Effector memory CD8-positive, alpha-beta T cell (primary cell): ENCODE measurements around the gene GTF2F2.

Experiments
- ATAC-seq: fragments of 150-1000 bp; cut with Tn5 transposase; replicated peaks from 2 replicates; pipeline ENCODE4 v1.10.0; 2021; ENCODE audit warnings: mild to moderate bottlenecking, moderate library complexity
- DNase-seq, 3 experiments: peaks; one replicate each; pipeline ENCODE4 v3.0.0; 2021
- H3K27ac Mint-ChIP-seq, 2 donors: one replicate each; pipeline ENCODE4 v1.8.0; 2022; ENCODE audit warnings: mild to moderate bottlenecking in 2 of 2, mixed read lengths in 2 of 2, moderate library complexity in 2 of 2
- H3K27me3 Mint-ChIP-seq, 2 donors: one replicate each; pipeline ENCODE4 v1.8.0; 2022; ENCODE audit warnings: mixed read lengths in 2 of 2
- H3K36me3 Mint-ChIP-seq: one replicate; pipeline ENCODE4 v1.8.0; 2022; ENCODE audit warnings: mild to moderate bottlenecking, moderate library complexity, mixed read lengths; ENCODE audit not compliant: insufficient read depth
- H3K4me1 Mint-ChIP-seq, 2 donors: one replicate each; pipeline ENCODE4 v1.8.0; 2022; ENCODE audit warnings: low read depth in 2 of 2, mixed read lengths in 2 of 2
- H3K4me3 Mint-ChIP-seq, 2 donors: one replicate each; pipeline ENCODE4 v1.8.0; 2022; ENCODE audit warnings: mild to moderate bottlenecking in 2 of 2, mixed read lengths in 2 of 2, moderate library complexity in 2 of 2
- H3K9me3 Mint-ChIP-seq, 2 donors: one replicate each; pipeline ENCODE4 v1.8.0; 2022; ENCODE audit warnings: mixed read lengths in 2 of 2

GTF2F2 gene

GRCh38 chr13:45302507-45302906, 182.2 kb downstream of the GTF2F2 start:
- Mint-ChIP-seq H3K9me3 (no peaks in the 10 kb centered on the region), H3K27me3 (peaks cover 18 to 36% of the 10 kb centered on the region in 2 donors), H3K4me1 (peaks cover 16 to 22% of the 10 kb centered on the region in 2 donors), H3K4me3 (no peak overlapping the region), H3K27ac (no peak overlapping the region), H3K36me3 (no peaks in the 10 kb centered on the region)
- no peak for DNase-seq
- no peak for ATAC-seq

GRCh38 chr13:45303026-45303425, 182.7 kb downstream of the GTF2F2 start:
- ATAC-seq (no peak), DNase-seq (no peak)
- Mint-ChIP-seq H3K4me3 (no peak overlapping the region), H3K4me1 (peaks cover 11 to 17% of the 10 kb centered on the region in 2 donors), H3K9me3 (no peaks in the 10 kb centered on the region), H3K36me3 (no peaks in the 10 kb centered on the region), H3K27ac (no peak overlapping the region), H3K27me3 (peaks cover 18 to 38% of the 10 kb centered on the region in 2 donors)

DNA sequence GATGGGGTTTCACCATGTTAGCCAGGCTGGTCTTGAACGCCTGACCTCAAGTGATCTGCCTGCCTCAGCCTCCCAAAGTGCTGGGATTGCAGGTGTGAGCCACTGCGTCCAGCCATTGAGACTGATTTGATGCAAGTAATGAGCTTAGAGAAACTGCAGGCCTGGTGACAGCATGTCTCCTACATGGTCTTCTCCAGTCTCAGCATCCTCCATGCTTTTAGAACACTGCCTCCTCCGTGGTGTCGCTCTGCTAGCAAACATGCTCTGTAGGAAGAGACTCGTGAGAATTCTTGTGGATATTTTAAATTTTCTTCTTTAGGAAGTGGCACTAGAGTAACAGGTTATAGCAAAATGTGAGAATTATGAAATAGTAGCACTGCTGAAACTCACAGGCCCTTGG, 183.6 kb downstream of the GTF2F2 start:
- Mint-ChIP-seq H3K27me3 (peaks cover 18 to 43% of the 10 kb centered on the region in 2 donors), H3K4me1 (peaks cover 7 to 10% of the 10 kb centered on the region in 2 donors), H3K9me3 (no peaks in the 10 kb centered on the region), H3K36me3 (no peaks in the 10 kb centered on the region), H3K4me3 (no peak overlapping the region), H3K27ac (peak overlapping the region in 1 of 2 donors; percentile 36)
- DNase-seq (no peak), ATAC-seq (no peak)

DNA sequence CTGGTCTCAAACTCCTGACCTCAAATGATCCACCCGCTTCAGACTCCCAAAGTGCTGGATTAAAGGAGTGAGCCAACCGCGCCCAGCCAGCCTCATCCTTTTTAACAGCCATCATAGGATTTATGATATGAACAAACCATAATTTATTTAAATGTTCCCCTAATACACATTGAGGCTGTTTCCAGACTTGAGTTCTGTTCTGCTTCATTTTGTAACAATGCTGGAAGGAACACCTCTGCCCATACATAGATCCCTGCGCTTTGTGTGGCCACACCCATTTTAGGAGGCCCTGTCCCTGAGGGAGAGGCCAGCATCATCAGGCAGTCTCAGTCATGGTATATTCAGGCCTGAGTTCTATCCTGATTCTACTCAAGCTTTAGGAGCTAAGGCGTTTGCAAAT, 184.8 kb downstream of the GTF2F2 start:
- ATAC-seq = no peak
- Mint-ChIP-seq H3K4me1 (peaks cover 11% of the 10 kb centered on the region in 2 donors), H3K27ac (peak overlapping the region in 1 of 2 donors; percentile 54), H3K9me3 (no peaks in the 10 kb centered on the region), H3K4me3 (no peak overlapping the region), H3K27me3 (peaks cover 18 to 51% of the 10 kb centered on the region in 2 donors), H3K36me3 (no peaks in the 10 kb centered on the region)
- no peak for DNase-seq

DNA sequence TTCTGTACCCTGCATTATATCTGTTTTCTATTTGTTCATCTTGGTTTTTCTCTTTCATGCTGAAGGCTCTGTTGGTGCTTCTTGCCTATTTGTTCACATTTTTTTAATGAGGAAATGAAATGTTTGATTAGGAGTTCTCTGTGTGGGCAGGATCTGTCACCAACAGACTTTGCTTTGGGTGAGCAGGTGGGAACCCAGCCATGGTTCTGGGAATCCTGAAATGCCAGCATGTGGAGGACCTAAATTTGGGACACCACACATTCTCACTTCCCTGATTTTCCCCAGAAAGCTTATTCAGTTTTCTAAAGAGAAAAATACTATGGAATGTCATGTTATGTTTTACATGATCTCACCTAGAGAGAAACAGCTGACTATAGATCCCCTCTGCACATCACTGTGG, 186.7 kb downstream of the GTF2F2 start:
- no peak for ATAC-seq
- peaks cover 12 to 14% of the 10 kb centered on the region in 2 donors for H3K4me1 Mint-ChIP-seq
- peaks cover 18 to 60% of the 10 kb centered on the region in 2 donors for H3K27me3 Mint-ChIP-seq
- no peak for DNase-seq
- no peak overlapping the region for H3K4me3 Mint-ChIP-seq
- H3K36me3 Mint-ChIP-seq = no peaks in the 10 kb centered on the region
- H3K9me3 Mint-ChIP-seq = no peaks in the 10 kb centered on the region
- H3K27ac Mint-ChIP-seq = peak overlapping the region in 1 of 2 donors; percentile 82

- Mint-ChIP-seq H3K4me1 (peaks cover 12 to 14% of the 10 kb centered on the region in 2 donors), H3K4me3 (peak overlapping the region; percentile 83 to 85), H3K27ac (peak overlapping the region in 1 of 2 donors; percentile 38), H3K9me3 (no peaks in the 10 kb centered on the region), H3K36me3 (peaks cover 2% of the 10 kb centered on the region), H3K27me3 (peaks cover 7 to 35% of the 10 kb centered on the region in 2 donors)
- ATAC-seq (no peak), DNase-seq (no peak)
Observed at GRCh38 chr13:45310341-45311131, 190.2 kb downstream of the GTF2F2 start.

DNA sequence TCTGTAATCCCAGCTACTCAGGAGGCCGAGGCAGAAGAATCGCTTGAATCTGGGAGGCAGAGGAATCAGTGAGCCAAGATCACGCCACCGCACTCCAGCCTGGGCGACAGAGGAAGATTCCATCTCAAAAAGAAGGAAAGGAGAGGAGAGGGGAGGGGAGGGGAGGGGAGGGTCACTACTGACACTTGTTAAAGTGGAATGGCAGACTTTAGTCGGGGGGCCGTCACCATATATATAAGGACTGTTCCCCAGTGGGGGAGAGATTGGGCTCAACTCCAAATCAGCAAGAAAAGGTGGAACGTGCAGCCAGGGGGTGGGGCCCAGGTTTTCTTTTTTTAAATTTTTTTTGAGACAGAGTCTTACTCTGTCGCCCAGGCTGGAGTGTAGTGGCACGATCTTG, 194.5 kb downstream of the GTF2F2 start:
- peaks cover 0 to 9% of the 10 kb centered on the region in 2 donors for H3K27me3 Mint-ChIP-seq
- H3K27ac Mint-ChIP-seq = no peak overlapping the region
- H3K4me1 Mint-ChIP-seq = peaks cover 7 to 9% of the 10 kb centered on the region in 2 donors
- no peaks in the 10 kb centered on the region for H3K9me3 Mint-ChIP-seq
- DNase-seq (no peak), ATAC-seq (no peak)
- peaks cover 5% of the 10 kb centered on the region for H3K36me3 Mint-ChIP-seq
- no peak overlapping the region for H3K4me3 Mint-ChIP-seq

- Mint-ChIP-seq H3K27ac (no peak overlapping the region), H3K4me3 (no peak overlapping the region), H3K9me3 (no peaks in the 10 kb centered on the region), H3K4me1 (peaks cover 8 to 10% of the 10 kb centered on the region in 2 donors), H3K36me3 (peaks cover 5% of the 10 kb centered on the region), H3K27me3 (peaks cover 0 to 8% of the 10 kb centered on the region in 2 donors)
- DNase-seq (no peak), ATAC-seq (no peak)
Observed at GRCh38 chr13:45315520-45316167, 195.3 kb downstream of the GTF2F2 start.

- Mint-ChIP-seq H3K9me3 (no peaks in the 10 kb centered on the region), H3K27me3 (peaks cover 0 to 1% of the 10 kb centered on the region in 2 donors), H3K27ac (no peak overlapping the region), H3K36me3 (peaks cover 5% of the 10 kb centered on the region), H3K4me1 (peaks cover 1 to 4% of the 10 kb centered on the region in 2 donors), H3K4me3 (no peak overlapping the region)
- ATAC-seq (no peak), DNase-seq (no peak)
Observed at GRCh38 chr13:45316338-45316737, 196.0 kb downstream of the GTF2F2 start.

DNA sequence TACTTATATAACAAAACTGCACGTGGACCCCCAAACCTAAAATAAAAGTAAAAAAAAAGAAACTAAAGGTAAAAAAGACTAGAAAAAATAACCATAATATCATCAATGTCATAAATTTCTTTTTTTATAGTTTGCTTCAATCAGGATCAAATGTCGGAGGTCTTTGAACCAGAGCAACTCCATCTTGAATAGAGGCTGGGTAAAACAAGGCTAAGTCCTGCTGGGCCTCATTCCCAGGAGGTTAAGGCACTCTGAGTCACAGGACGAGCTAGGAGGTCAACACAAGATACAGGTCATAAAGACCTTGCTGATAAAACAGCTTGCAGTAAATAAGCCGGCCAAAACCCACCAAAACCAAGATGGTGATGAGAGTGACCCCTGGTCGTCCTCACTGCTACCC, 196.7 kb downstream of the GTF2F2 start:
- Mint-ChIP-seq H3K27me3 (no peaks in the 10 kb centered on the region), H3K36me3 (peaks cover 5% of the 10 kb centered on the region), H3K9me3 (no peaks in the 10 kb centered on the region), H3K4me3 (no peak overlapping the region), H3K4me1 (peaks cover 0 to 2% of the 10 kb centered on the region in 2 donors), H3K27ac (no peak overlapping the region)
- DNase-seq (no peak), ATAC-seq (no peak)

DNA sequence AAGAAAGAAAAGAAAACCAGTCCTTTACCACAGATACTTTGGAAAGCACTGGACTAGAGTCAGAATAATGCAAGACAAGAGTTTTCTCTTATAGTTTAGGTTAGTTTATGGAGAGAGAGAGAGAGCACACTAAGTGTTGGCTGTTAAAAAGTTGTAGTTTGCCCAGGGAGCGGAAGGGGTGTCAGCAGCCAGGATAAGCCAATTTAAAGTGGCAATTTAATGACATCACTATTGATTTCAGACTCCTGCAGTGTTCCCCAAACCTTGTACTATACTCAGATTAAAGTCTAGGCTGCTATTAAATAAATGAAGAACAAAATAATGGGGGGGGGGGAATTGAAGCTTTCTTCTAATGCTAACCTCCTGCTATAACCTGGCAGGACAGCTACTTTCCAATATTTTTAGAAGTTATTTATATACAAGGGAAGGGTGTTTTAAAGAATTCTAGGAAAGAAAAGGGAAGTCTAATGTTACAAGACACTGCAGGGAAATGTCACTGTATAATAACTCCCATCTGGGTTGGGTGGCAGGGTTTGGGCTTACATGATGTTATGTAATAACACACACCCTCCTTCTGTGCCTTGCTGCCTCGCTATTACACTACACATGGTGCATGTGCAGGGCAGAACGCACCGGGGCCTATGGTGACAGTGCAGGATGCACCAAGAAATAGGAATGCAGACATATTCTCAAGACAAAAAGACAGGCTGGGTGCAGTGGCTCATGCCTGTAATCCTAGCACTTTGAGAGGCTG, 200.7 kb downstream of the GTF2F2 start:
- Mint-ChIP-seq H3K4me1 (peaks cover 0 to 2% of the 10 kb centered on the region in 2 donors), H3K4me3 (no peak overlapping the region), H3K36me3 (peaks cover 2% of the 10 kb centered on the region), H3K27ac (no peak overlapping the region), H3K27me3 (no peaks in the 10 kb centered on the region), H3K9me3 (no peaks in the 10 kb centered on the region)
- ATAC-seq (no peak), DNase-seq (no peak)

DNA sequence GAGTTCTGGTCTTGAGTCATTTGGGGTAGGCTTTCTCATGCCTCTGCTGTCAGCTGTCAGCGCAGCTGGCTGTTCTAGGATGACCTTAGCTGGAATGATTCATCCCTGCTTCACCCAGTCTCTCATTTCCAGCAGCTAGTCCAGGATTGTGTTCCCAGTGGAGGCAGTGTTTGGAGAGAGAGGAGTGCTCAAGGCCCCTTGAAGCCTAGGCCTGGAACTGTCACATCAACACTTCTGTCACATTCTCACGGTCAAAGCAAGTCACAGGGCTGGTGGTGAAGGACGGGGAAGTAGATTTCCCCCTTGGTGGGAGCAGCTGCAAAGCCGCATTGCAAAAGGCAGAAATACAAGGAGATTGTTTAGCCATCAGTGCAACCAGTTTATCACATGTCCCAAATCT, 205.5 kb downstream of the GTF2F2 start:
- ATAC-seq (no peak), DNase-seq (no peak)
- Mint-ChIP-seq H3K4me1 (peaks cover 12 to 16% of the 10 kb centered on the region in 2 donors), H3K27ac (no peak overlapping the region), H3K36me3 (peaks cover 8% of the 10 kb centered on the region), H3K27me3 (no peaks in the 10 kb centered on the region), H3K4me3 (no peak overlapping the region), H3K9me3 (no peaks in the 10 kb centered on the region)

- Mint-ChIP-seq H3K4me1 (peaks cover 16 to 20% of the 10 kb centered on the region in 2 donors), H3K27me3 (no peaks in the 10 kb centered on the region), H3K36me3 (peaks cover 12% of the 10 kb centered on the region)
Observed at GRCh38 chr13:45327253-45327955, 207.1 kb downstream of the GTF2F2 start.

More at GRCh38 chr13:45327253-45327955, 207.1 kb downstream of the GTF2F2 start:
- Mint-ChIP-seq H3K9me3 (no peaks in the 10 kb centered on the region), H3K27ac (peak overlapping the region in 1 of 2 donors; percentile 70), H3K4me3 (peak overlapping the region in 1 of 2 donors; percentile 6)
- DNase-seq (no peak), ATAC-seq (peak; percentile 53)
